ENCODE measurements around the gene OGA.

Gene OGA

DNA sequence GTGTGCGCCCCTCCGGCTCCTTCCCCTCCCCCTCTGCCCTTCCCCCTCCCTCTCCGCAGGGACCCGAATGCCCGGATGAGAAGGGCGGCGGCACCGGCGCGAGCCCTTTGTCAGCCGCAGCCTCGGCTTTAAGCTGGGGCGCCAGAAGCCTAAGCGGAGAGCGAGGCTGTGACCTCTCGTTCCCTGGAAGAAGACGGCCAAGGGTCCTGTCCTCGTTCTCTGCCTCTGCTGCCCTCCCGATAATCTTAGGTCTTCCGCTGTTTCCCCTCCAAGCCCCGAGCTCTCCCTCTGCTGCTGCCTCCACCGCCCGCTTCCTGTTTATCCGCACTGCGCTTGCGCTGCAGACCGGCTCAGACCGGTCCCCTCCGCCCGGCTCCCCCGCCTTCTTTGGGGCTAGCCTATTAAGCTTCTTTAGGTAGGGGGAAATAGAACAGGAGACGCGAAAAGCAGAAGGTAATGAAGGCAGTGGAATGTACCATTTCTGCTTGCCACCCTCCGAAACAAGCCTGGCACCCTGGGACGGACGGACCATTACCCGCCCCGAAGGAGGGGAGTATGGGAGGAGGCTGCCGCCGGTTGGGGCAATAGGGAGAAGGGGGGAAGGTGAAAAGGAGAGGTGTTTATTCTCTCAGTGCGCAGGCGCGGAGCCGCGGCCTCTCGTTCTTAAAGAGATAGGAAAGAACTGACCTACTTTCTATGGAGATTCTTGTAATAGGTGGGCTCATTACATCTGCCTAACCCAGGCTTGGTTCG lies at the start of gene OGA:
TSS of gene OGA (minus strand) at position 326 of the 753 bp plus-strand sequence. CDS start 422 bp downstream, outside the sequence.
- ATAC-seq (ENCODE audit: insufficient read depth, low read depth): peak; percentile 92
- Histone ChIP-seq H3K79me2 (ENCODE audit: insufficient read depth, low read length) (peaks cover 66% of the 10 kb centered on the region), H3K27me3 (ENCODE audit: insufficient read depth, low read length, poor library complexity) (no peaks in the 10 kb centered on the region)

DNA sequence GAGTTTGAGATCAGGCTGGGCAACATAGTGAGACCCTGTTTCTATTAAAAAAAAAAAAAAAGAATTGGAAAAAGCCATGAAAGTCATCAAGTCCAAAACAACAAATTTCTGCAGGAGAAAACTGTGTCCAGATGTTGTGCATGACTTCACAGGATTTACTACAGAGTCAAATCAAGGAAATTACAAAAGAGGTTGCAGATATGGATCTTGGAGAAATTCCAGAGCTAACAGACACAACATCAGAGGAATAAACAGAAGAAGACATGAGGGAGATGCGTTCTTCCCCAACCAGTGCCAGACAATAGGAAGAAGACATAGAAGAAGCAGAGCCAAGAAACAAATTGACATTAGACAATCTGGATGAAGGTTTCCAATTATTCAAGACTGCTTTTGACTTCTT lies 49.7 kb upstream of the OGA start:
- no peaks in the 10 kb centered on the region for H3K27me3 ChIP-seq (ENCODE audit: insufficient read depth, low read length, poor library complexity)
- no peaks in the 10 kb centered on the region for H3K9me3 ChIP-seq (ENCODE audit: insufficient read depth, low read length, severe bottlenecking)
- no peaks in the 10 kb centered on the region for H4K20me1 ChIP-seq (ENCODE audit: insufficient read depth, low read length)
- H3K27ac ChIP-seq (ENCODE audit: low read length): no peak overlapping the region
- H3K36me3 ChIP-seq (ENCODE audit: insufficient read depth, low read length): peaks cover 3% of the 10 kb centered on the region; the same call in 1 of the 2 replicates
- no peak overlapping the region for H2AFZ ChIP-seq (ENCODE audit: low read depth, low read length)
- no peak overlapping the region for H3K4me2 ChIP-seq (ENCODE audit: insufficient read depth, low read length)
- TF ChIP-seq EZH2 (IDR thresholded peaks at IDR 0.05; ENCODE audit: borderline replicate concordance, low read depth, low read length, severe bottlenecking): no peak
- TF ChIP-seq, protein P1, sequence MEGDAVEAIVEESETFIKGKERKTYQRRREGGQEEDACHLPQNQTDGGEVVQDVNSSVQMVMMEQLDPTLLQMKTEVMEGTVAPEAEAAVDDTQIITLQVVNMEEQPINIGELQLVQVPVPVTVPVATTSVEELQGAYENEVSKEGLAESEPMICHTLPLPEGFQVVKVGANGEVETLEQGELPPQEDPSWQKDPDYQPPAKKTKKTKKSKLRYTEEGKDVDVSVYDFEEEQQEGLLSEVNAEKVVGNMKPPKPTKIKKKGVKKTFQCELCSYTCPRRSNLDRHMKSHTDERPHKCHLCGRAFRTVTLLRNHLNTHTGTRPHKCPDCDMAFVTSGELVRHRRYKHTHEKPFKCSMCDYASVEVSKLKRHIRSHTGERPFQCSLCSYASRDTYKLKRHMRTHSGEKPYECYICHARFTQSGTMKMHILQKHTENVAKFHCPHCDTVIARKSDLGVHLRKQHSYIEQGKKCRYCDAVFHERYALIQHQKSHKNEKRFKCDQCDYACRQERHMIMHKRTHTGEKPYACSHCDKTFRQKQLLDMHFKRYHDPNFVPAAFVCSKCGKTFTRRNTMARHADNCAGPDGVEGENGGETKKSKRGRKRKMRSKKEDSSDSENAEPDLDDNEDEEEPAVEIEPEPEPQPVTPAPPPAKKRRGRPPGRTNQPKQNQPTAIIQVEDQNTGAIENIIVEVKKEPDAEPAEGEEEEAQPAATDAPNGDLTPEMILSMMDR (IDR thresholded peaks at IDR 0.05; ENCODE audit: borderline replicate concordance, extremely low read depth, low read length, poor library complexity, severe bottlenecking): no peak
- peaks cover 10% of the 10 kb centered on the region for H3K4me1 ChIP-seq (ENCODE audit: insufficient read depth, low read length)
- DNase-seq: no peak
- no peak overlapping the region for H3K9ac ChIP-seq (ENCODE audit: low read depth, low read length)
- no peak for ATAC-seq (ENCODE audit: insufficient read depth, low read depth)
- no peak overlapping the region for H3K4me3 ChIP-seq (ENCODE audit: low read depth in 1 of 2, low read length in 2 of 2)
- no peaks in the 10 kb centered on the region for H3K79me2 ChIP-seq (ENCODE audit: insufficient read depth, low read length)

More for the DNA sequence above, at the start of gene OGA:
- H3K4me1 ChIP-seq (ENCODE audit: insufficient read depth, low read length): peaks cover 41% of the 10 kb centered on the region
- no peaks in the 10 kb centered on the region for H3K9me3 ChIP-seq (ENCODE audit: insufficient read depth, low read length, severe bottlenecking)
- TF ChIP-seq, protein P1 (IDR thresholded peaks at IDR 0.05; ENCODE audit: borderline replicate concordance, extremely low read depth, low read length, poor library complexity, severe bottlenecking): peak; percentile 11
- TF ChIP-seq EZH2 (IDR thresholded peaks at IDR 0.05; ENCODE audit: borderline replicate concordance, low read depth, low read length, severe bottlenecking): no peak
- peak; percentile 99 for DNase-seq
- peak within 1 kb of the TSS; percentile 90 for H3K9ac ChIP-seq (ENCODE audit: low read depth, low read length)
- peaks cover 47% of the 10 kb centered on the region for H4K20me1 ChIP-seq (ENCODE audit: insufficient read depth, low read length)
- H3K4me2 ChIP-seq (ENCODE audit: insufficient read depth, low read length): peak within 1 kb of the TSS; percentile 94
- H2AFZ ChIP-seq (ENCODE audit: low read depth, low read length): peak within 1 kb of the TSS; percentile 82
- H3K27ac ChIP-seq (ENCODE audit: low read length): peak within 1 kb of the TSS; percentile 96
- H3K4me3 ChIP-seq (ENCODE audit: low read depth in 1 of 2, low read length in 2 of 2): peak within 1 kb of the TSS; percentile 67 to 87
- H3K36me3 ChIP-seq (ENCODE audit: insufficient read depth, low read length): peaks cover 17% of the 10 kb centered on the region

- Histone ChIP-seq H3K9me3 (ENCODE audit: insufficient read depth, low read length, severe bottlenecking) (peaks cover 9% of the 10 kb centered on the region), H3K4me2 (ENCODE audit: insufficient read depth, low read length) (no peak overlapping the region), H3K79me2 (ENCODE audit: insufficient read depth, low read length) (no peaks in the 10 kb centered on the region; the same call in 1 of the 2 replicates), H3K4me3 (ENCODE audit: low read depth in 1 of 2, low read length in 2 of 2) (no peak overlapping the region), H3K36me3 (ENCODE audit: insufficient read depth, low read length) (0 out of 2 replicates have a peak, but pooled peaks cover 5% of the 10 kb centered on the region), H3K27me3 (ENCODE audit: insufficient read depth, low read length, poor library complexity) (no peaks in the 10 kb centered on the region), H2AFZ (ENCODE audit: low read depth, low read length) (no peak overlapping the region), H3K4me1 (ENCODE audit: insufficient read depth, low read length) (peaks cover 10% of the 10 kb centered on the region), H3K27ac (ENCODE audit: low read length) (no peak overlapping the region), H3K9ac (ENCODE audit: low read depth, low read length) (no peak overlapping the region), H4K20me1 (ENCODE audit: insufficient read depth, low read length) (no peaks in the 10 kb centered on the region)
- ATAC-seq (ENCODE audit: insufficient read depth, low read depth) (no peak), DNase-seq (no peak)
- no peak for TF ChIP-seq EZH2 (IDR thresholded peaks at IDR 0.05; ENCODE audit: borderline replicate concordance, low read depth, low read length, severe bottlenecking)
- TF ChIP-seq, protein P1 (IDR thresholded peaks at IDR 0.05; ENCODE audit: borderline replicate concordance, extremely low read depth, low read length, poor library complexity, severe bottlenecking): no peak
Observed at GRCh38 chr10:101859530-101859929, 41.3 kb upstream of the OGA start.

Measured in DND-41 (cell line).